Smooth muscle cell (in vitro differentiated cells): ENCODE measurements around the gene PSMB3. TPM values are rescaled to one million over a fixed set of nuclear protein-coding genes. Genes with fewer than 3 reads are reported as not detected.
A peak's percentile ranks its signal among the peaks of the same experiment; 100 is the strongest.

Experiments used
- DNase-seq: peaks from one replicate; lab custom pipeline; 2025; ENCODE audit not compliant: unreplicated experiment; lab: John Stamatoyannopoulos, UW
- H2AFZ ChIP-seq: fragments of 200-600 bp; sonication (generic); 2 replicates; pipeline ENCODE4 v1.6.0; 2016; ENCODE audit warnings: antibody characterized with exemption, low read depth, mild to moderate bottlenecking
- H3F3A ChIP-seq: fragments of 200-600 bp; sonication (generic); 2 replicates; pipeline ENCODE4 v1.6.0; 2017; ENCODE audit warnings: antibody characterized with exemption, low read depth
- H3K27ac ChIP-seq: fragments of 200-600 bp; sonication (generic); 2 replicates; pipeline ENCODE4 v1.5.1; 2016; ENCODE audit warnings: low read depth, mild to moderate bottlenecking
- H3K27me3 ChIP-seq: fragments of 200-600 bp; sonication (generic); 2 replicates; pipeline ENCODE4 v1.6.1; 2016; ENCODE audit warnings: low read depth, mild to moderate bottlenecking
- H3K36me3 ChIP-seq: fragments of 200-600 bp; sonication (generic); 2 replicates; pipeline ENCODE4 v1.5.1; 2016; ENCODE audit warnings: low read depth
- H3K4me1 ChIP-seq: fragments of 200-600 bp; sonication (generic); 2 replicates; pipeline ENCODE4 v1.5.1; 2016; ENCODE audit warnings: low read depth
- H3K4me2 ChIP-seq: fragments of 200-600 bp; sonication (generic); 2 replicates; pipeline ENCODE4 v1.6.0; 2016; ENCODE audit warnings: mild to moderate bottlenecking
- H3K4me3 ChIP-seq: fragments of 200-600 bp; sonication (generic); 2 replicates; pipeline ENCODE4 v1.5.1; 2016; ENCODE audit warnings: mild to moderate bottlenecking
- H3K79me2 ChIP-seq: fragments of 200-600 bp; sonication (generic); 2 replicates; pipeline ENCODE4 v1.6.0; 2016; ENCODE audit warnings: low read depth, mild to moderate bottlenecking
- H3K9ac ChIP-seq: fragments of 200-600 bp; sonication (generic); 2 replicates; pipeline ENCODE4 v1.6.0; 2016; ENCODE audit warnings: low read depth
- H3K9me3 ChIP-seq: fragments of 200-600 bp; sonication (generic); replicated peaks from 2 replicates; pipeline ENCODE4 v1.5.1; 2016; ENCODE audit warnings: low read depth
- H4K20me1 ChIP-seq: fragments of 200-600 bp; sonication (generic); 2 replicates; pipeline ENCODE4 v1.6.0; 2016; ENCODE audit warnings: low read depth
- CTCF ChIP-seq: fragments of 200-600 bp; sonication (generic); IDR thresholded peaks from 2 replicates; pipeline ENCODE4 v1.5.1; 2017; ENCODE audit warnings: borderline replicate concordance, mild to moderate bottlenecking, antibody characterized with exemption; ENCODE audit not compliant: insufficient read depth, poor library complexity, severe bottlenecking
- WGBS: methylation state at CpG from one replicate; pipeline ENCODE4 v1.1.7; 2016; ENCODE audit warnings: low lambda C conversion rate; 5-methylcytosine and 5-hydroxymethylcytosine counted together
- polyA plus RNA-seq: library from polyadenylated mRNA; unstranded; fragments of >200 nt; fragmentation: Nextera tagmentation; extraction: Ambion mirVana; gene quantifications from 2 replicates; pipeline ENCODE4 v1.2.1, GENCODE V29; 2016
- total RNA-seq: library from RNA; depleted of rRNA; stranded (reverse); fragments of >200 nt; gene quantifications from 2 replicates; pipeline ENCODE4 v1.2.3, GENCODE V29; 2014

The PSMB3 gene
- total and polyA plus RNA-seq, 2 experiments from 2014 or later: 312 to 358 TPM

GRCh38 chr17:38719289-38719942, 33.1 kb upstream of the PSMB3 start:
- Histone ChIP-seq H3K36me3 (no peaks in the 10 kb centered on the region), H3K9me3 (no peaks in the 10 kb centered on the region), H3K4me1 (peaks cover 11% of the 10 kb centered on the region), H3K4me3 (peak overlapping the region; percentile 41), H3K27ac (no peak overlapping the region), H3K9ac (no peak overlapping the region), H3F3A (no peaks in the 10 kb centered on the region), H3K4me2 (peak overlapping the region; percentile 83), H2AFZ (no peak overlapping the region), H4K20me1 (no peaks in the 10 kb centered on the region), H3K27me3 (no peaks in the 10 kb centered on the region), H3K79me2 (no peaks in the 10 kb centered on the region)
- no peak for TF ChIP-seq CTCF
- WGBS: 16% methylated on average over 25 of the region's 29 CpGs
- no peak for DNase-seq

DNA sequence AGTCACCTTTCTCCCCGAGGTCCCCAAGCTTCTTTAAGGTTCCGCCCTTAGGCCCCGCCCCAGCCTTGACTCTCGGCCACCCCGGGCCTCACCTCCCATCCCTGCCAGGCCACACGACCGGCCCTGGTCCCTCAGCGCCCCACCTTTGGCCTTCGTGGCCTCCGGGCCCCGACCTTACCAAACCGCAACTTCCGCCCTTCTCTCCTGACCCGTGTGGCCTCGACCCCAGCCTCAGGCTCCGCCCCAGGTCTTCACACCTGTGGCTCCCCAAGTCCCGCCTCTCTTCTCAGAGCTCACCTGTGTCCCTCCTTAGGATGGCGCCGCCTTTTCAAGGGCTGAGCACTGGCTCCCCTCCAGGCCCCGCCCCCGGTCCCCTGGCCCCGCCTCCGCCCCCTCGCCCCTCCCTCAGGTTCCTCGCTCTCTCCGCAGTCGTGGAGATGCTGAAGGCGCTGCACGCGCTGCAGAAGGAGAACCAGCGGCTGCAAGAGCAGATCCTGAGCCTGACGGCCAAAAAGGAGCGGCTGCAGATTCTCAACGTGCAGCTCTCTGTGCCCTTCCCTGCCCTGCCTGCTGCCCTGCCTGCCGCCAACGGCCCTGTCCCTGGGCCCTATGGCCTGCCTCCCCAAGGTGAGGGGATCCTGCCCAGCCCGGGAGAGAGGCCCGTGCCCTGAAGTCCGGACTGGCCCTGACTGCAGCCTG, 32.4 kb upstream of the PSMB3 start:
- DNase-seq: no peak
- no peaks in the 10 kb centered on the region for H3F3A ChIP-seq
- no peak for TF ChIP-seq CTCF
- no peak overlapping the region for H3K27ac ChIP-seq
- H3K79me2 ChIP-seq: no peaks in the 10 kb centered on the region
- H3K4me3 ChIP-seq: peak overlapping the region; percentile 41
- peaks cover 11% of the 10 kb centered on the region for H3K4me1 ChIP-seq
- no peak overlapping the region for H3K9ac ChIP-seq
- H3K27me3 ChIP-seq: no peaks in the 10 kb centered on the region
- no peaks in the 10 kb centered on the region for H3K9me3 ChIP-seq
- no peaks in the 10 kb centered on the region for H3K36me3 ChIP-seq
- no peaks in the 10 kb centered on the region for H4K20me1 ChIP-seq
- WGBS: 41% methylated on average over 30 of the region's 39 CpGs
- no peak overlapping the region for H2AFZ ChIP-seq
- peak overlapping the region; percentile 83 for H3K4me2 ChIP-seq

DNA sequence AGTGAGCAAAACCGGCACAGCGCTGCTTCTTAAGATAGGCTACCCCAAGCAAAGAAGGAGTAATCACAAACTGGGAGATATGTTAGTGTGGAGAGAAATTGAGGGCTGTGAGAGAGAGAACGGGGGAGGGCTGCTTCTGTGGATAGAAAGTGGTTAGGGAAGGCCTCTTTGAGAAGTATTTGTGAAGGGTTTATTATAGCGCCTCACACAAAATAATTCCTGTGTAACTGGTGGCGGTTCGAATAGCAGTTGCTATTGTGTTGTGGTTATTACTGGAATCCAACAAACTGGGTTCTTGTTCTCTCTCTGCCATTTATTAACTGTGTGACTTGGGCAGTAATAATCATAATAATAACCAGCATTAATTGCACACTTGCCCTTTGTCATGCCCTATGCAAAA, 31.6 kb upstream of the PSMB3 start:
- H2AFZ ChIP-seq: no peak overlapping the region
- no peak for TF ChIP-seq CTCF
- DNase-seq: no peak
- H4K20me1 ChIP-seq: no peaks in the 10 kb centered on the region
- H3K9ac ChIP-seq: no peak overlapping the region
- peaks cover 11% of the 10 kb centered on the region for H3K4me1 ChIP-seq
- 96% methylated on average over 6 of the region's 6 CpGs for WGBS
- no peaks in the 10 kb centered on the region for H3K79me2 ChIP-seq
- H3K27me3 ChIP-seq: no peaks in the 10 kb centered on the region
- H3K36me3 ChIP-seq: no peaks in the 10 kb centered on the region
- H3F3A ChIP-seq: no peaks in the 10 kb centered on the region
- H3K4me2 ChIP-seq: no peak overlapping the region
- no peak overlapping the region for H3K27ac ChIP-seq
- no peak overlapping the region for H3K4me3 ChIP-seq
- H3K9me3 ChIP-seq: no peaks in the 10 kb centered on the region
